KMS-11 (cell line): Measurements from ENCODE around the gene HDDC3.

Experiments
- H2AFZ ChIP-seq: fragments of 200-600 bp; sonication (generic); 2 replicates; pipeline ENCODE4 v1.6.1; 2016; ENCODE audit warnings: antibody characterized with exemption, mixed run types, low read depth
- H3K27ac ChIP-seq: fragments of 200-600 bp; sonication (generic); 2 replicates; pipeline ENCODE4 v1.6.1; 2016; ENCODE audit warnings: mild to moderate bottlenecking, mixed run types
- H3K27me3 ChIP-seq: fragments of 200-600 bp; sonication (generic); 2 replicates; pipeline ENCODE4 v1.6.1; 2017; ENCODE audit warnings: mild to moderate bottlenecking, low read depth, mixed run types, moderate library complexity; ENCODE audit not compliant: insufficient read depth
- H3K36me3 ChIP-seq: fragments of 200-600 bp; sonication (generic); 2 replicates; pipeline ENCODE4 v1.6.1; 2017; ENCODE audit warnings: mild to moderate bottlenecking, mixed run types; ENCODE audit not compliant: insufficient read depth
- H3K4me1 ChIP-seq: fragments of 200-600 bp; sonication (generic); 2 replicates; pipeline ENCODE4 v1.6.1; 2016; ENCODE audit warnings: mild to moderate bottlenecking, low read depth, mixed run types; ENCODE audit not compliant: poor library complexity, severe bottlenecking
- H3K4me2 ChIP-seq: fragments of 200-600 bp; sonication (generic); 2 replicates; pipeline ENCODE4 v1.7.0; 2016; ENCODE audit warnings: mild to moderate bottlenecking, mixed run types
- H3K4me3 ChIP-seq: fragments of 200-600 bp; sonication (generic); IDR thresholded peaks from 2 replicates; pipeline ENCODE4 v1.6.1; 2017; ENCODE audit warnings: low read depth, low read length, mixed read lengths; ENCODE audit not compliant: insufficient read depth
- H3K79me2 ChIP-seq: fragments of 200-600 bp; sonication (generic); 2 replicates; pipeline ENCODE4 v1.6.1; 2016; ENCODE audit warnings: low read depth, mixed run types; ENCODE audit not compliant: insufficient read depth
- H3K9ac ChIP-seq: fragments of 200-600 bp; sonication (generic); 2 replicates; pipeline ENCODE4 v1.6.1; 2016; ENCODE audit warnings: mild to moderate bottlenecking, mixed run types
- H4K20me1 ChIP-seq: fragments of 200-600 bp; sonication (generic); 2 replicates; pipeline ENCODE4 v1.6.1; 2016; ENCODE audit warnings: mild to moderate bottlenecking, mixed run types; ENCODE audit not compliant: insufficient read depth
- CTCF ChIP-seq: fragments of 200-600 bp; sonication (generic); conservative IDR thresholded peaks from 2 replicates; pipeline ENCODE4 v1.6.1; 2017; ENCODE audit warnings: low read depth, mild to moderate bottlenecking, antibody characterized with exemption, low read length, moderate library complexity, mixed read lengths

The HDDC3 gene

DNA sequence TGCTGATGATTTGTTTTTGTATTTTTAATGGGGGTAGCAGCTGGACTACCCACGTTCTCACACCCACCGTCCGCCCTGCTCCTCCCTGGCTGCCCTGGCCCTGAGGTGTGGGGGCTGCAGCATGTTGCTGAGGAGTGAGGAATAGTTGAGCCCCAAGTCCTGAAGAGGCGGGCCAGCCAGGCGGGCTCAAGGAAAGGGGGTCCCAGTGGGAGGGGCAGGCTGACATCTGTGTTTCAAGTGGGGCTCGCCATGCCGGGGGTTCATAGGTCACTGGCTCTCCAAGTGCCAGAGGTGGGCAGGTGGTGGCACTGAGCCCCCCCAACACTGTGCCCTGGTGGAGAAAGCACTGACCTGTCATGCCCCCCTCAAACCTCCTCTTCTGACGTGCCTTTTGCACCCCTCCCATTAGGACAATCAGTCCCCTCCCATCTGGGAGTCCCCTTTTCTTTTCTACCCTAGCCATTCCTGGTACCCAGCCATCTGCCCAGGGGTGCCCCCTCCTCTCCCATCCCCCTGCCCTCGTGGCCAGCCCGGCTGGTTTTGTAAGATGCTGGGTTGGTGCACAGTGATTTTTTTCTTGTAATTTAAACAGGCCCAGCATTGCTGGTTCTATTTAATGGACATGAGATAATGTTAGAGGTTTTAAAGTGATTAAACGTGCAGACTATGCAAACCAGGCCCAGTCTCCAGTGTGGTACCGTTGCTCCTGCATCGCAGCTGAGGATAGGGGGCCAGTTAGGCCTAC is 49.4 kb downstream of the HDDC3 start:
- Histone ChIP-seq H3K4me1 (peaks cover 10% of the 10 kb centered on the region), H3K4me2 (no peak overlapping the region), H4K20me1 (no peaks in the 10 kb centered on the region), H3K27ac (no peak overlapping the region), H3K79me2 (no peaks in the 10 kb centered on the region), H2AFZ (no peak overlapping the region), H3K36me3 (no peaks in the 10 kb centered on the region; the same call in 1 of the 2 replicates), H3K9ac (no peak overlapping the region), H3K4me3 (no peak overlapping the region), H3K27me3 (no peaks in the 10 kb centered on the region)
- TF ChIP-seq CTCF = no peak

DNA sequence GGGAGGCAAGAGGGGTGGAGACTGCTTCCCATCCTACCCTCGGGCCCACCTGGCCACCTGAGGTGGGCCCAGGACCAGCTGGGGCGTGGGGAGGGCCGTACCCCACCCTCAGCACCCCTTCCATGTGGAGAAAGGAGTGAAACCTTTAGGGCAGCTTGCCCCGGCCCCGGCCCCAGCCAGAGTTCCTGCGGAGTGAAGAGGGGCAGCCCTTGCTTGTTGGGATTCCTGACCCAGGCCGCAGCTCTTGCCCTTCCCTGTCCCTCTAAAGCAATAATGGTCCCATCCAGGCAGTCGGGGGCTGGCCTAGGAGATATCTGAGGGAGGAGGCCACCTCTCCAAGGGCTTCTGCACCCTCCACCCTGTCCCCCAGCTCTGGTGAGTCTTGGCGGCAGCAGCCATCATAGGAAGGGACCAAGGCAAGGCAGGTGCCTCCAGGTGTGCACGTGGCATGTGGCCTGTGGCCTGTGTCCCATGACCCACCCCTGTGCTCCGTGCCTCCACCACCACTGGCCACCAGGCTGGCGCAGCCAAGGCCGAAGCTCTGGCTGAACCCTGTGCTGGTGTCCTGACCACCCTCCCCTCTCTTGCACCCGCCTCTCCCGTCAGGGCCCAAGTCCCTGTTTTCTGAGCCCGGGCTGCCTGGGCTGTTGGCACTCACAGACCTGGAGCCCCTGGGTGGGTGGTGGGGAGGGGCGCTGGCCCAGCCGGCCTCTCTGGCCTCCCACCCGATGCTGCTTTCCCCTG is 50.2 kb downstream of the HDDC3 start:
- Histone ChIP-seq H3K27me3 (no peaks in the 10 kb centered on the region), H3K36me3 (no peaks in the 10 kb centered on the region; the same call in 1 of the 2 replicates), H3K4me1 (peaks cover 10% of the 10 kb centered on the region), H3K27ac (no peak overlapping the region), H3K79me2 (no peaks in the 10 kb centered on the region), H4K20me1 (no peaks in the 10 kb centered on the region), H3K9ac (no peak overlapping the region), H3K4me3 (no peak overlapping the region), H2AFZ (no peak overlapping the region), H3K4me2 (no peak overlapping the region)
- TF ChIP-seq CTCF = no peak

DNA sequence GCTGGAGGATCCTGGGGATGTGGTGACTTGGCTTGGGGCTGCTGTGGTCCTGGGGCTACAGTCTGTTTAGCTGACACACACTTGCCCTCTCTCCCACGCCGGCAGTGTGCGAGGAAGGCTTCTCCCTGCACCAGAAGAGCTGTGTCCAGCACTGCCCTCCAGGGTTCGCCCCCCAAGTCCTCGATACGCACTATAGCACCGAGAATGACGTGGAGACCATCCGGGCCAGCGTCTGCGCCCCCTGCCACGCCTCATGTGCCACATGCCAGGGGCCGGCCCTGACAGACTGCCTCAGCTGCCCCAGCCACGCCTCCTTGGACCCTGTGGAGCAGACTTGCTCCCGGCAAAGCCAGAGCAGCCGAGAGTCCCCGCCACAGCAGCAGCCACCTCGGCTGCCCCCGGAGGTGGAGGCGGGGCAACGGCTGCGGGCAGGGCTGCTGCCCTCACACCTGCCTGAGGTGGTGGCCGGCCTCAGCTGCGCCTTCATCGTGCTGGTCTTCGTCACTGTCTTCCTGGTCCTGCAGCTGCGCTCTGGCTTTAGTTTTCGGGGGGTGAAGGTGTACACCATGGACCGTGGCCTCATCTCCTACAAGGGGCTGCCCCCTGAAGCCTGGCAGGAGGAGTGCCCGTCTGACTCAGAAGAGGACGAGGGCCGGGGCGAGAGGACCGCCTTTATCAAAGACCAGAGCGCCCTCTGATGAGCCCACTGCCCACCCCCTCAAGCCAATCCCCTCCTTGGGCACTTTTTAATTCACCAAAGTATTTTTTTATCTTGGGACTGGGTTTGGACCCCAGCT is 51.0 kb downstream of the HDDC3 start:
- H3K79me2 ChIP-seq = no peaks in the 10 kb centered on the region
- TF ChIP-seq CTCF = no peak
- H3K36me3 ChIP-seq = no peaks in the 10 kb centered on the region; the same call in 1 of the 2 replicates
- no peak overlapping the region for H2AFZ ChIP-seq
- H3K4me2 ChIP-seq = no peak overlapping the region
- H3K9ac ChIP-seq = no peak overlapping the region
- H3K4me1 ChIP-seq = peaks cover 9% of the 10 kb centered on the region
- H3K4me3 ChIP-seq = no peak overlapping the region
- no peaks in the 10 kb centered on the region for H3K27me3 ChIP-seq
- H4K20me1 ChIP-seq = no peaks in the 10 kb centered on the region
- no peak overlapping the region for H3K27ac ChIP-seq

DNA sequence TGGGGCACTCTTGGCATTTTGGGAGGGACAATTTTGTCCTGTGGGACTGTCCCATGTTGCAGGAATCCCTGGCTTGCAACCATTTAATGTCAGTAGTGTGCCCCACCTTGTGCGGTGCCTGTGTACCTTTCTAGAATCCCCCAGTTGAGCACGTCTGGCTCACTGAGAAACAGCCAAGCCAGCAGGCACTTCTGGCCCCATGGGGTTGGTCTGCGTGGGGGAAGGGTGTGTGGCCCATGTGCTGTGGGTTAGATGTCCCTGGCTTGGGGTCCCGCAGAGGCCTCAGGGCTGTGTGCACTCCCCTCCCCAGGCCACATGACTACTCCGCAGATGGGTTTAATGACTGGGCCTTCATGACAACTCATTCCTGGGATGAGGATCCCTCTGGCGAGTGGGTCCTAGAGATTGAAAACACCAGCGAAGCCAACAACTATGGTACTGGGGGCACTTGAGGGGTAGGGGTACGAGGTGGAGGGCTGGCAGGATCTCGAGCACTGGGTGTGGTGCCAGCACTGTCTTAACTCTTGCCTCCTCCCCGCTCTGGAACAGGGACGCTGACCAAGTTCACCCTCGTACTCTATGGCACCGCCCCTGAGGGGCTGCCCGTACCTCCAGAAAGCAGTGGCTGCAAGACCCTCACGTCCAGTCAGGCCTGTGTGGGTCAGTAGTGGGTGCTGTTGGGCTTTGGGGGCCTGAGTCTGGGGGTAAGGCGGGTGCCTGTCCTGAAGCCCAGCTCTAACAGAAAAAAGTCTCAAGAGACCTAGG is 51.8 kb downstream of the HDDC3 start:
- Histone ChIP-seq H3K4me1 (peaks cover under 1% of the 10 kb centered on the region), H3K27ac (no peak overlapping the region), H3K4me2 (no peak overlapping the region), H3K36me3 (no peaks in the 10 kb centered on the region; the same call in 1 of the 2 replicates), H3K4me3 (no peak overlapping the region), H4K20me1 (no peaks in the 10 kb centered on the region), H3K27me3 (no peaks in the 10 kb centered on the region), H2AFZ (no peak overlapping the region), H3K9ac (no peak overlapping the region), H3K79me2 (no peaks in the 10 kb centered on the region)
- TF ChIP-seq CTCF = no peak
